LNCaP clone FGC (cell line): ENCODE measurements around the gene DLGAP3.

Experiments used
- DNase-seq: peaks from one replicate; pipeline ENCODE4 v3.0.0-alpha.2; 2011; ENCODE audit warnings: low read depth
- H3K4me3 ChIP-seq: 2 replicates; pipeline ENCODE4 v1.5.1; 2011; ENCODE audit warnings: mild to moderate bottlenecking, low read depth, low read length, control low read depth
- CTCF ChIP-seq: IDR thresholded peaks from 2 replicates; pipeline ENCODE4 v1.5.1; 2012; ENCODE audit warnings: mild to moderate bottlenecking; ENCODE audit not compliant: control insufficient read depth, insufficient read depth; ENCODE audit errors: extremely low read depth

DLGAP3 gene

GRCh38 chr1:34863501-34863900, 65.9 kb downstream of the DLGAP3 start:
- TF ChIP-seq CTCF = no peak
- H3K4me3 ChIP-seq = no peak overlapping the region
- DNase-seq = no peak

DNA sequence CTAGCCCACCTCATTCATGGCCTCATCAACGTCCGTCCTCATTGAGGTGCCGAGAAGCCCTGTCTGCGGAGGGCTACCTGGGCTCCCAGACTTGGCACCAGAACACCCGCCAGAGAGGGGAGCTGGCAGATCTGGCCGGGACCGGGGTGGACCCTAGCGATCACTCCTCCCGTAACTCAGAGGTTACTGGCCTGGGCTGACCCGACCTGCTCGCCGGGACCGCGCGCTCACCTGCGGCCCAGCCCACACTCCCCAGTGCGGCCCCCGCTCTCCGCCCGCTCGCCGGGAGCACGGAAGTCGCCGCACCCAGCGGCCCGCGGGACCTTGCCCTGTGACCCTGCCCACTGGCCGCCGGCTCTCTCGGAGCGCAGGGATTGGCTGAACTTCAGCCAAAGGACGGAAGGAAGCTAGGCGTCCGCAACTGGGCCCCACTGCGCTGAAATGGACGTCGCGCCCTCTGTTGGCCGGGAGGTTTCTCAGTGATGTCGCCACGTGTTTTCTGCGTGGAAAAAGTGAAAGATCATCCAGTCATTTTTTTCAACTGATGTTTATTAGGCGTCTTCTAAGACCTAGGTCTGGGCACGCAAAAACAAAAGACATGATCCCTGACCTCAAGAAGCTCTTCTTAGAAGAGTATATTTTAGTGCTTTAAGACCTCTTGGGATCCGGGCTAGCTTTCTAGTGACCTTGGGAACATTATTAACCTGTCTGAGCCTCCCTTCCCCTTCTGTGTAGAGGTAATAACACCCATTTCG, 69.8 kb downstream of the DLGAP3 start, which contains the start of gene SMIM12:
TSS of gene SMIM12 (minus strand) at position 304 of the 755 bp plus-strand sequence. CDS start 3,772 bp downstream, outside the sequence.
- TF ChIP-seq CTCF = peak; percentile 90
- peak within 1 kb of the TSS; percentile 100 for H3K4me3 ChIP-seq
- DNase-seq = peak; percentile 89

- no peak for DNase-seq
These were observed 70.5 kb downstream of the DLGAP3 start for GRCh38 chr1:34858901-34859445.

GRCh38 chr1:34856697-34857096, 72.8 kb downstream of the DLGAP3 start:
- no peak for DNase-seq
- no peak overlapping the region for H3K4me3 ChIP-seq
- no peak for TF ChIP-seq CTCF

More at GRCh38 chr1:34858901-34859445, 70.5 kb downstream of the DLGAP3 start:
- peak overlapping the region; percentile 100 for H3K4me3 ChIP-seq
- no peak for TF ChIP-seq CTCF

GRCh38 chr1:34852677-34853217, 76.7 kb downstream of the DLGAP3 start:
- DNase-seq = peak; percentile 95
- TF ChIP-seq CTCF = peak; percentile 96
- H3K4me3 ChIP-seq = no peak overlapping the region

DNA sequence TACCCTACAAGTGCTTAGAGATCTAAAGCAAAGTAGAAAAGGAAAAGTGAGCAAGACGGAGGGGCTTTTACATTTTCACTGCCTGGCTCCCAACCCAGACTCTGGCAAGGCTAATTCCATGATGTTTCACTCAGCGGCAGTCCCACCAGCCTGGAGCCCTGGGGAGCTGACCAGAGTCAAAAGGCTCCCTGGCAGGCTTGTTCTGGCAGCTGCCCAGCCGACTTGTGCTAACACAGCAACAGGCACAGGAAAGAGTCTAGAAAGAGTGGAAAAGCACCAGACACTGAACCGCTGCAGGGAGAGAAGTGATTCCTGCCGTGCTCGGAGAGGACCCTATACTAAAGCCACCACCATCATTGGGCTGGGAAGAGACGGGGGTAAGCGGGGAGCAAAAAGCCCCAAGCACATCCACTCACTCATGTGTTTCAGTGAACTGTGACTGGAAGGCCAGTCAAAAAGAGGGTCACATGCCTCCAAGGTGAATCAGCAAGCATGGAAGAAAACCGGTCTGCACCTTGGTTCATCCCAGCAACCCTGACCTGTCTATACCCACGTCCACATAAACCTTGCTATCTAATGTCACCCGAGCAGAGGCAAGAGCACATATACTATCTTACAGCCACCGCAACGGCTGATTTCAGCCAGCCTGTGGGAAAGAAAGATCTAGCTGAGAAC, 77.9 kb downstream of the DLGAP3 start:
- DNase-seq = peak; percentile 59
- TF ChIP-seq CTCF = no peak
- H3K4me3 ChIP-seq = no peak overlapping the region
